Measurements from ENCODE around the gene ARHGAP15. TPM values are rescaled to one million over a fixed set of nuclear protein-coding genes. Genes with fewer than 3 reads are reported as not detected.

Gene ARHGAP15
- total and polyA plus RNA-seq, 2 donors (not counting 1 experiment from before 2014, with no cell fraction given): 0.07 TPM; not detected in 1

DNA sequence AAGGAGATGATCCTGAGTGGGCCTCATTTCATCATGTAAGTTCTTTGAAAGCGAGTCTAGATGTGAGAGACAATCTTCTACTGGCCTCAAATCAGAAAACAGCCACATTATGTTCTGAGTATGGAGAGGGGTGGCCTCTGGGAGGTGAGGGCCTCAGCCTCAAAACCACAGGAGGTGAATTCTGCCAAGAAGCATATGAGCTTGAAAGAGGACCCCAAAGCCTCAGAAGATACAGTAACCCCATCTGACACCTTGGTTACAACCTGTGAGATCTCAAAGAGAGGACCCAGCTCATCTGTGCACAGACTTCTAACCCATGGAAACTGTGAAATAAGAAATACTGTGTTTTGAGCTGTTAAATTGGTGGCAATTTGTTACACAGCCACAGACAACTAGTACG is 200.1 kb downstream of the ARHGAP15 start:
- no peaks in the 10 kb centered on the region for H3K79me2 ChIP-seq (ENCODE audit: control insufficient read depth, insufficient read depth, low read length)
- no peak overlapping the region for H3K4me2 ChIP-seq (ENCODE audit: extremely low read depth, insufficient read depth, low read length)
- no peaks in the 10 kb centered on the region for H3K4me1 ChIP-seq (ENCODE audit: control insufficient read depth, extremely low read depth, insufficient read depth, low read length)
- H3K27ac ChIP-seq (ENCODE audit: insufficient read depth, low read length): no peak overlapping the region
- H3K9ac ChIP-seq (ENCODE audit: insufficient read depth, low read length): no peak overlapping the region
- TF ChIP-seq, protein P1, sequence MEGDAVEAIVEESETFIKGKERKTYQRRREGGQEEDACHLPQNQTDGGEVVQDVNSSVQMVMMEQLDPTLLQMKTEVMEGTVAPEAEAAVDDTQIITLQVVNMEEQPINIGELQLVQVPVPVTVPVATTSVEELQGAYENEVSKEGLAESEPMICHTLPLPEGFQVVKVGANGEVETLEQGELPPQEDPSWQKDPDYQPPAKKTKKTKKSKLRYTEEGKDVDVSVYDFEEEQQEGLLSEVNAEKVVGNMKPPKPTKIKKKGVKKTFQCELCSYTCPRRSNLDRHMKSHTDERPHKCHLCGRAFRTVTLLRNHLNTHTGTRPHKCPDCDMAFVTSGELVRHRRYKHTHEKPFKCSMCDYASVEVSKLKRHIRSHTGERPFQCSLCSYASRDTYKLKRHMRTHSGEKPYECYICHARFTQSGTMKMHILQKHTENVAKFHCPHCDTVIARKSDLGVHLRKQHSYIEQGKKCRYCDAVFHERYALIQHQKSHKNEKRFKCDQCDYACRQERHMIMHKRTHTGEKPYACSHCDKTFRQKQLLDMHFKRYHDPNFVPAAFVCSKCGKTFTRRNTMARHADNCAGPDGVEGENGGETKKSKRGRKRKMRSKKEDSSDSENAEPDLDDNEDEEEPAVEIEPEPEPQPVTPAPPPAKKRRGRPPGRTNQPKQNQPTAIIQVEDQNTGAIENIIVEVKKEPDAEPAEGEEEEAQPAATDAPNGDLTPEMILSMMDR (conservative IDR thresholded peaks at IDR 0.05 in 1 of 2, IDR thresholded peaks at IDR 0.05 in 1 of 2; ENCODE audit: low read depth in 1 of 2, low read length in 2 of 2): no peak
- DNase-seq (ENCODE audit: low read depth in 2 of 2): no peak
- H3K9me3 ChIP-seq (ENCODE audit: control insufficient read depth, insufficient read depth, low read depth, low read length): no peaks in the 10 kb centered on the region
- no peaks in the 10 kb centered on the region for H3K27me3 ChIP-seq (ENCODE audit: control insufficient read depth, insufficient read depth, low read length)
- H3K36me3 ChIP-seq (ENCODE audit: control insufficient read depth, insufficient read depth, low read length): no peaks in the 10 kb centered on the region
- H2AFZ ChIP-seq (ENCODE audit: low read length): no peak overlapping the region
- no peak overlapping the region for H3K4me3 ChIP-seq (replicated peaks in 1 of 4; ENCODE audit: control extremely low read depth in 1 of 4, insufficient read depth in 1 of 4, low read depth in 3 of 4, low read length in 4 of 4)
- H4K20me1 ChIP-seq (ENCODE audit: control insufficient read depth, extremely low read depth, insufficient read depth, low read length): no peaks in the 10 kb centered on the region

DNA sequence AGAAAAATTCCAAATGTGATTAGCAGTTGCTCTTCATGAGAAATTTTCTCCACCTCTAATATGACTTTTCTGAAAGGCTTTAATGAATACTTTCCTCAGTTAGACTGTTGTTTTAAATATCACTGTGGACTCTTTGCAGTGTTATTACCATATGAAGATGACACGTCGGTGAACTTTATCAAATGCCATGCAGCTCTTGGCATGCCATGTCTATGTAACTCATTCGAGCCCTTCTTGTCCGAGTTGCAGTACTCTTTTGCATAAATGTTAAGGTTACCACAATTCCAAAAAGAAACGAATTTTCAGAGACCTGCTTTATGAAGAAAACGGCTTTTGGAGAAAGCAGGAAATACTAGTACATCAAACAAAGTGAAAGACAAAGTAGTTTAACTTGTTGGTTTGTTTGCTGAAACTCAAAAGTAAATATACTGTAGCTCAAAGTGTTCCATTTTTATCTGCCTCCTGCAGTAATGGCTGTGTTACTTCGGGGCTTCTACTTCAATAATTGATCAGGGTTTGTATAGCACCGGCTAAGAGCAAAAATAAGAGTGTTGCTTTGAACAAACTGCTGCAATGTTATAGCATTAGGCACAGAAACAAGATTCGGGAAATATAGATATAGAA is 204.1 kb downstream of the ARHGAP15 start:
- Histone ChIP-seq H3K4me1 (ENCODE audit: control insufficient read depth, extremely low read depth, insufficient read depth, low read length) (no peaks in the 10 kb centered on the region), H2AFZ (ENCODE audit: low read length) (peak overlapping the region; percentile 24)

DNA sequence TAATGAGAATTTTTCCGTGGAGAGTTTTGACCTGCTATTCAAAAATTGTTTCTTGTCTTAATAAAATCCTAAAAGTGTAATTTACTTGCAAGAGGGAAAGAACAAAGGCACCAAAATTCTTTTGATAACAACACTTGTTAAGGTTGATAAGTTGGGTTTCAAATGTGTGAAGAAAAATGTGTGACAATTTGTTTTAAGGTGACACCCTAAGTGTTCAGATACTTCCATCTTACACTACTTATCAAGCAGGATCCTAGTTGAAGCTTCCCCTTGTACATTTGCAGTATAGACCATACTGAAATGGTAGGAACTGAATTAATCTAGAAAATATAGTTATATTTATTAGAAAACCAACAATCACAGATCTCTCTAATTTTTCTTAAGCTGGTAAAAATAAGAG is 204.6 kb downstream of the ARHGAP15 start:
- Histone ChIP-seq H3K27ac (ENCODE audit: insufficient read depth, low read length) (no peak overlapping the region), H3K9ac (ENCODE audit: insufficient read depth, low read length) (no peak overlapping the region), H3K9me3 (ENCODE audit: control insufficient read depth, insufficient read depth, low read depth, low read length) (no peaks in the 10 kb centered on the region), H3K27me3 (ENCODE audit: control insufficient read depth, insufficient read depth, low read length) (no peaks in the 10 kb centered on the region), H3K36me3 (ENCODE audit: control insufficient read depth, insufficient read depth, low read length) (no peaks in the 10 kb centered on the region), H3K79me2 (ENCODE audit: control insufficient read depth, insufficient read depth, low read length) (no peaks in the 10 kb centered on the region), H3K4me1 (ENCODE audit: control insufficient read depth, extremely low read depth, insufficient read depth, low read length) (no peaks in the 10 kb centered on the region), H3K4me2 (ENCODE audit: extremely low read depth, insufficient read depth, low read length) (no peak overlapping the region), H3K4me3 (replicated peaks in 1 of 4; ENCODE audit: control extremely low read depth in 1 of 4, insufficient read depth in 1 of 4, low read depth in 3 of 4, low read length in 4 of 4) (no peak overlapping the region), H2AFZ (ENCODE audit: low read length) (no peak overlapping the region), H4K20me1 (ENCODE audit: control insufficient read depth, extremely low read depth, insufficient read depth, low read length) (no peaks in the 10 kb centered on the region)
- no peak for DNase-seq (ENCODE audit: low read depth in 2 of 2)
- TF ChIP-seq, protein P1 (conservative IDR thresholded peaks at IDR 0.05 in 1 of 2, IDR thresholded peaks at IDR 0.05 in 1 of 2; ENCODE audit: low read depth in 1 of 2, low read length in 2 of 2): no peak
- TF ChIP-seq EZH2 (IDR thresholded peaks at IDR 0.05; ENCODE audit: low read length, missing control alignments): no peak

More for the DNA sequence above, 204.1 kb downstream of the ARHGAP15 start:
- Histone ChIP-seq H3K9me3 (ENCODE audit: control insufficient read depth, insufficient read depth, low read depth, low read length) (no peaks in the 10 kb centered on the region), H3K79me2 (ENCODE audit: control insufficient read depth, insufficient read depth, low read length) (no peaks in the 10 kb centered on the region), H3K27me3 (ENCODE audit: control insufficient read depth, insufficient read depth, low read length) (no peaks in the 10 kb centered on the region), H4K20me1 (ENCODE audit: control insufficient read depth, extremely low read depth, insufficient read depth, low read length) (no peaks in the 10 kb centered on the region), H3K36me3 (ENCODE audit: control insufficient read depth, insufficient read depth, low read length) (no peaks in the 10 kb centered on the region), H3K9ac (ENCODE audit: insufficient read depth, low read length) (no peak overlapping the region), H3K4me2 (ENCODE audit: extremely low read depth, insufficient read depth, low read length) (peak overlapping the region; percentile 25), H3K27ac (ENCODE audit: insufficient read depth, low read length) (no peak overlapping the region), H3K4me3 (replicated peaks in 1 of 4; ENCODE audit: control extremely low read depth in 1 of 4, insufficient read depth in 1 of 4, low read depth in 3 of 4, low read length in 4 of 4) (no peak overlapping the region)
- no peak for DNase-seq (ENCODE audit: low read depth in 2 of 2)
- TF ChIP-seq, protein P1 (conservative IDR thresholded peaks at IDR 0.05 in 1 of 2, IDR thresholded peaks at IDR 0.05 in 1 of 2; ENCODE audit: low read depth in 1 of 2, low read length in 2 of 2): no peak
- TF ChIP-seq EZH2 (IDR thresholded peaks at IDR 0.05; ENCODE audit: low read length, missing control alignments): no peak

Measured in fibroblast of lung (primary cell).